Suprapubic skin (tissue), 4 donors: ENCODE results near the gene MED1. TPM values are rescaled to one million over a fixed set of nuclear protein-coding genes. Genes with fewer than 3 reads are reported as not detected.
A peak's percentile ranks its signal among the peaks of the same experiment; 100 is the strongest.
"Not testable (repeated sequence)": the region's sequence is repeated elsewhere in the genome, so short reads cannot be mapped to it uniquely, and the experiment has no call there.

Experiments
- DNase-seq, 2 donors: peaks; one replicate each; pipeline ENCODE4 v3.0.0-alpha.2; 2019; ENCODE audit warnings: low spot score in 2 of 2
- H3K27ac ChIP-seq: fragments of 200-600 bp; sonication (generic); one replicate; pipeline ENCODE4 v1.5.1; 2019
- H3K27me3 ChIP-seq: fragments of 200-600 bp; sonication (generic); one replicate; pipeline ENCODE4 v1.5.1; 2019
- H3K36me3 ChIP-seq: fragments of 200-600 bp; sonication (generic); one replicate; pipeline ENCODE4 v1.5.1; 2019
- H3K4me1 ChIP-seq: fragments of 200-600 bp; sonication (generic); one replicate; pipeline ENCODE4 v1.5.1; 2019
- H3K4me3 ChIP-seq: fragments of 200-600 bp; sonication (generic); one replicate; pipeline ENCODE4 v1.5.1; 2019; ENCODE audit warnings: mild to moderate bottlenecking
- H3K9me3 ChIP-seq: fragments of 200-600 bp; sonication (generic); one replicate; pipeline ENCODE4 v1.5.1; 2019
- CTCF ChIP-seq, 2 donors: fragments of 200-600 bp in 1 of 2; fragments of 450-650 bp in 1 of 2; sonication (generic) in 1 of 2; IDR thresholded peaks; one replicate each; pipeline ENCODE4 v1.5.1; 2016 to 2019; ENCODE audit warnings: antibody characterized with exemption in 2 of 2, mild to moderate bottlenecking in 1 of 2, moderate library complexity in 1 of 2
- EP300 ChIP-seq: sonication (generic); formaldehyde crosslinking; IDR thresholded peaks from one replicate; pipeline ENCODE4 v1.6.1; 2017; ENCODE audit warnings: antibody characterized with exemption
- POLR2A ChIP-seq, 2 donors: fragments of 450-650 bp; IDR thresholded peaks; one replicate each; pipeline ENCODE4 v1.6.1; 2017; ENCODE audit warnings: antibody characterized with exemption in 2 of 2, mild to moderate bottlenecking in 2 of 2, moderate library complexity in 2 of 2
- POLR2AphosphoS5 ChIP-seq, 3 donors: sonication (generic); formaldehyde crosslinking; IDR thresholded peaks; one replicate each; pipeline ENCODE4 v1.6.1; 2017; ENCODE audit warnings: antibody characterized with exemption in 3 of 3
- whole genome bisulfite sequencing: methylation state at CpG from one replicate; pipeline ENCODE4 v1.1.5; 2018; 5-methylcytosine and 5-hydroxymethylcytosine counted together
- total RNA-seq, 4 donors: library from RNA; depleted of rRNA; stranded (reverse); fragments of >200 nt; gene quantifications; one replicate each; pipeline ENCODE4 v1.1.0, GENCODE V29; 2016

Gene MED1
- total RNA-seq, 4 donors from 2014 or later, result 26.8 to 32.4 (median 29.8) TPM

DNA sequence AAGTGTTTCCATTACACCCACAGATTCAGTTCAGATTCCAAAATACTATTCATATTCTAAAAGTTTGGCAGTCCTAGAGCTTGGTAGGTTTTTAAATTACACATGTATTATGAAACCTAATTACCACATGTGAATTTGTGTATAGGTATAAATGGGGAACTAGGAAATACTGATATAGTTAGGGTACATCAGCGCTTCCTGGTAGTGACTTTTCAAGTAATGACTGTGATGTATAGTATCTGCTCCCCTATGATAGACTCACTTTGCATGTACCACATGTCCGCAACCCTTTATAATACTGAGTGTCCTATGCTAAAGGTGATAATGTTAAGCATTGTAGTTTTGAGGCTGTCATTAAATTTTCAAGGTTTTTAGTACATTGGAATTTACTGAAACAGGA is 33.1 kb upstream of the MED1 start:
- TF ChIP-seq CTCF (IDR thresholded peaks at IDR 0.05) (no peak), EP300 (no peak), POLR2AphosphoS5 (IDR thresholded peaks at IDR 0.05) (no peak), POLR2A (IDR thresholded peaks at IDR 0.05) (no peak)
- WGBS, result 97% methylated on average over 2 of the region's 2 CpGs
- no peak for DNase-seq
- no peaks in the 10 kb centered on the region for H3K4me1 ChIP-seq
- no peaks in the 10 kb centered on the region for H3K9me3 ChIP-seq
- peaks cover 25% of the 10 kb centered on the region for H3K36me3 ChIP-seq
- no peak overlapping the region for H3K4me3 ChIP-seq
- no peak overlapping the region for H3K27ac ChIP-seq
- H3K27me3 ChIP-seq, result no peaks in the 10 kb centered on the region

DNA sequence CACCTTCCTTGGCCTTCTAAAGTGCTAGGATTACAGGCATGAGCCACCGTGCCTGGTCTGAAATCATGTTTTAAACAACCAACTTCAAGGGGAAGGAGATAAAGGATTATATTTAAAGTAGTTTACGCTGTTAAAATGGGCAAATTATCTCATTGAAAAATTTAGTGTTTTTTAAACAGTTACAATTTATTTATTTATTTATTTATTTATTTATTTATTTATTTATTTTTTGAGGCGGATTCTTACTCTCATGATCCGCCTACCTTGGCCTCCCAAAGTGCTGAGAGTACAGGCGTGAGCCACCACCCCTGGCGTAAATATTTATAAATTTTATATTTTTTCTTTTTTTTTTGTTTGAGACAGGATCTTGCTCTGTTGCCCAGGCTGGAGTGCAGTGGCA is 32.4 kb upstream of the MED1 start:
- H3K36me3 ChIP-seq, result peaks cover 19% of the 10 kb centered on the region
- H3K4me3 ChIP-seq, result no peak overlapping the region
- 96% methylated on average over 6 of the region's 6 CpGs for WGBS

DNA sequence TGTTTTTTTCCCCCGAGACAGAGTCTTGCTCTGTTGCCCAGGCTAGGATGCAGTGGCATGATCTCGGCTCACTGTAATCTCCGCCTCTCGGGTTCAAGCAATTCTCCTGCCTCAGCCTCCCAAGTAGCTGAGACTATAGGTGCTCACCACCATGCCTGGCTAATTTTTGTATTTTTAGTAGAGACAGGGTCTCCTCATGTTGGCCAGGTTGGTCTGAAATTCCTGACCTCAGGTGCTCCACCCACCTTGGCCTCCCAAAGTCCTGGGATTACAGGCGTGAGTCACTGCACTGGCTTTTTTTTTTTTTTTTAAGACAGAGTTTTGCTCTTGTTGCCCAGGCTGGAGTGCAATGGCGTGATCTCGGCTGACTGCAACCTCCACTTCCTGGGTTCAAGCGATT is 28.6 kb upstream of the MED1 start:
- not testable (repeated sequence) for H3K9me3 ChIP-seq, H3K27ac ChIP-seq, H3K4me3 ChIP-seq, H3K27me3 ChIP-seq, H3K4me1 ChIP-seq
- peak in 1 of 2 donors; percentile 14 for DNase-seq
- 88% methylated on average over 8 of the region's 8 CpGs for WGBS
- peaks cover 33% of the 10 kb centered on the region for H3K36me3 ChIP-seq

More for the DNA sequence above, 32.4 kb upstream of the MED1 start:
- Histone ChIP-seq H3K27me3 (no peaks in the 10 kb centered on the region), H3K9me3 (no peaks in the 10 kb centered on the region), H3K27ac (no peak overlapping the region), H3K4me1 (no peaks in the 10 kb centered on the region)
- TF ChIP-seq CTCF (IDR thresholded peaks at IDR 0.05) (no peak), POLR2A (IDR thresholded peaks at IDR 0.05) (no peak), EP300 (no peak), POLR2AphosphoS5 (IDR thresholded peaks at IDR 0.05) (no peak)
- DNase-seq, result no peak

DNA sequence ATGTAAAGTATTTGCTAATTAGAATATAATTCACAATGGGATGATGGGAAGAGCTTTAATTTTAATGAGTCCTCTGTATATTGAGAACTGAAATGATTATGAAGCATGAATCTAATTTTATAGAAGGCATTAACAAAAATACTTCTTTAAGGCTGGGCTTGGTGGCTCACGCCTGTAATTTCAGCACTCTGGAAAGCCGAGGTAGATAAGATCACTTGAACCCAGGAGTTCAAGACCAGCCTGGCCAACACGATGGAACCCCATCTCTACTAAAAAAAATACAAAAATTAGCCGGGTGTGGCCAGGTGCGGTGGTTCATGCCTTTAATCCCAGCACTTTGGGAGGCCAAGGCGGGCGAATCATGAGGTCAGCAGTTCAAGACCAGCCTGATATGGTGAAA is 22.2 kb upstream of the MED1 start:
- Histone ChIP-seq H3K4me3 (no peak overlapping the region), H3K36me3 (peaks cover 60% of the 10 kb centered on the region), H3K9me3 (no peaks in the 10 kb centered on the region), H3K27ac (no peak overlapping the region), H3K27me3 (no peaks in the 10 kb centered on the region), H3K4me1 (no peaks in the 10 kb centered on the region)
- no peak for DNase-seq
- 96% methylated on average over 7 of the region's 7 CpGs for WGBS
- no peak for TF ChIP-seq EP300
- TF ChIP-seq POLR2AphosphoS5 (IDR thresholded peaks at IDR 0.05), result no peak
- no peak for TF ChIP-seq POLR2A (IDR thresholded peaks at IDR 0.05)
- no peak for TF ChIP-seq CTCF (IDR thresholded peaks at IDR 0.05)

GRCh38 chr17:39468610-39469009 is 17.5 kb upstream of the MED1 start:
- H3K27ac ChIP-seq, H3K4me3 ChIP-seq, H3K9me3 ChIP-seq, H3K27me3 ChIP-seq: not testable (repeated sequence)
- WGBS, result 95% methylated on average over 11 of the region's 11 CpGs
- peak in 1 of 2 donors; percentile 16 for DNase-seq
- peaks cover 24% of the 10 kb centered on the region for H3K4me1 ChIP-seq
- H3K36me3 ChIP-seq, result peaks cover 35% of the 10 kb centered on the region

DNA sequence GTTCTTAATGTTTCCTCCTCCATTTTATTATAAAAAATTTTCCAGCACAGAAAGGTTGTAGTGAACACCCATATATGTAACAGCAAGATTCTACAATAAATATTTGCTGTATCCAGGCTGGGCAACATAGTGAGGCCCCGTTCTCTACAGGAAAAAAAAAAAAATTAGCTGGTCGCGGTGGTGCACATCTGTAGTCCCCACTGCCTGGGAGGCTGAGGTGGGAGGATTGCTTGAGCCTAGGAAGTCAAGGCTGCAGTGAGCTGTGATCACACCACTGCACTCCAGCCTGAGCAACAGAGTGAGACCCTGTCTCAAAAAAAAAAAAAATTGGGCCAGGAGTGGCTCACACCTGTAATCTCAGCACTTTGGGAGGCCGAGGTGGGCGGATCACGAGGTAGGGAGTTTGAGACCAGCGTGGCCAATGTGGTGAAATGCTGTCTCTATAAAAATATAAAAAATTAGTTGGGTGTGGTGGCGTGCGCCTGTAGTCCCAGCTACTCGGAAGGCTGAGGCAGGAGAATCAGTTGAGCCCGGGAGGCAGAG is 13.6 kb upstream of the MED1 start:
- peaks cover 40% of the 10 kb centered on the region for H3K4me1 ChIP-seq
- WGBS, result 78% methylated on average over 11 of the region's 11 CpGs
- H3K36me3 ChIP-seq, H3K27ac ChIP-seq, H3K9me3 ChIP-seq, H3K27me3 ChIP-seq: not testable (repeated sequence)
- peak in 1 of 2 donors; percentile 45 for DNase-seq
- H3K4me3 ChIP-seq, result peak overlapping the region; percentile 97
